ENCODE data around the gene GBP7.

GBP7 gene

DNA sequence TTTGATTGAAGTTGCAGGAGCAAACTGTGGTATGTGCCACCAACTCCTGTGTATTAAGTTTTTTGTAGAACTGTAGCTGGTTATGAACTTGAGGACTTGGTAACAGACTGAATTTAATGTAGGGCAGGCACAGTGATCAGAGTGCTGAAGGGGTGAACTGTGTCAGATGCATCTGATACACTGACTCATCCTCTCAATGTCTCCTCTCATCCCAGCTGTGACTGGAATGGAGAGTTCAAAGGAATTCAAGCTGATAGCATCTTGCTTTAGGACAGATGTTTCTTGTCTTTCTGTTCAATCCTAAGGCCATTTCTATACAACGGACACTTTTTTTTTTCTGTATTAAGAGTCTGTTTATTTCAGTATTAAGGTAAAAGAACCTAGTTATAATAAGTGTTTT lies 85.8 kb downstream of the GBP7 start:
- H3K27ac Mint-ChIP-seq (ENCODE audit: low read depth): no peak overlapping the region
- DNase-seq (ENCODE audit: low spot score in 2 of 2) (no peak), ATAC-seq (replicated peaks; ENCODE audit: extremely low read depth, poor library complexity, severe bottlenecking) (no peak)
- H3K9me3 Mint-ChIP-seq: no peaks in the 10 kb centered on the region
- no peaks in the 10 kb centered on the region for H3K4me1 Mint-ChIP-seq
- H3K36me3 Mint-ChIP-seq (ENCODE audit: insufficient read depth): no peaks in the 10 kb centered on the region
- H3K4me3 Mint-ChIP-seq: no peak overlapping the region
- H3K27me3 Mint-ChIP-seq: no peaks in the 10 kb centered on the region

- Mint-ChIP-seq H3K27me3 (no peaks in the 10 kb centered on the region), H3K36me3 (ENCODE audit: insufficient read depth) (no peaks in the 10 kb centered on the region), H3K4me3 (no peak overlapping the region), H3K27ac (ENCODE audit: low read depth) (no peak overlapping the region), H3K4me1 (no peaks in the 10 kb centered on the region), H3K9me3 (no peaks in the 10 kb centered on the region)
- DNase-seq (ENCODE audit: low spot score in 2 of 2): no peak
- no peak for ATAC-seq (replicated peaks; ENCODE audit: extremely low read depth, poor library complexity, severe bottlenecking)
Observed at GRCh38 chr1:89088572-89088971, 87.2 kb downstream of the GBP7 start.

GRCh38 chr1:89087241-89087640 lies 88.6 kb downstream of the GBP7 start:
- DNase-seq (ENCODE audit: low spot score in 2 of 2): no peak
- Mint-ChIP-seq H3K36me3 (ENCODE audit: insufficient read depth) (no peaks in the 10 kb centered on the region), H3K4me3 (no peak overlapping the region), H3K4me1 (no peaks in the 10 kb centered on the region), H3K27me3 (no peaks in the 10 kb centered on the region), H3K27ac (ENCODE audit: low read depth) (no peak overlapping the region), H3K9me3 (no peaks in the 10 kb centered on the region)
- no peak for ATAC-seq (replicated peaks; ENCODE audit: extremely low read depth, poor library complexity, severe bottlenecking)

DNA sequence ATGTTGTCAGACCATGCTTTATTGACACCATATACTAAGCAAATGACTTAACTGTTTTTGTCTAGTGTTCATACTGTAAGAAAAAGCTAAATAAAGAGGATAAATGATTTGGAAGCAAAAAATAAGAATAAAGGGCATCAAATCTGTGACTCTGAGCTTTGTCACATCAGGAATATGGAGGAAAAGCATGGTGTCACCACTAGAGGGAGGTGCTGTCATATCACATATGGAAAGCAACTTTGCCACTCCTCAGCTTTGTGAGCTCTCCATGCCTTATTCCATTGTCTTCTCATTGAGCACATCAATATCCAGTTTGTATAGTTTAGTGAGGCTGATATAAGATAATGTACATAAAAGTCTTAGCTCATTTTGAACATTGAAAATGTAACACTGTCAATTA lies 90.0 kb downstream of the GBP7 start:
- Mint-ChIP-seq H3K4me1 (no peaks in the 10 kb centered on the region), H3K27me3 (no peaks in the 10 kb centered on the region), H3K36me3 (ENCODE audit: insufficient read depth) (no peaks in the 10 kb centered on the region), H3K27ac (ENCODE audit: low read depth) (no peak overlapping the region), H3K9me3 (no peaks in the 10 kb centered on the region), H3K4me3 (no peak overlapping the region)
- peak in 1 of 2 donors; percentile 41 for DNase-seq (ENCODE audit: low spot score in 2 of 2)
- ATAC-seq (replicated peaks; ENCODE audit: extremely low read depth, poor library complexity, severe bottlenecking): peak; percentile 52

Data from central memory CD8-positive, alpha-beta T cell (primary cell).